Anterior cingulate cortex (tissue), 58 donors: ENCODE measurements around the gene MPZ.
"Not testable (repeated sequence)": the region's sequence is repeated elsewhere in the genome, so short reads cannot be mapped to it uniquely, and the experiment has no call there.

ENCODE experiments used
- DNase-seq, 58 donors: peaks; one replicate each; lab custom pipeline; 2025; lab: John Stamatoyannopoulos, UW

Gene MPZ

GRCh38 chr1:161309868-161310267, at the start of gene MPZ:
Gene MPZ (minus strand): TSS chr1:161309968. CDS start chr1:161309905, 63 bp downstream.
- DNase-seq, result no peak

DNA sequence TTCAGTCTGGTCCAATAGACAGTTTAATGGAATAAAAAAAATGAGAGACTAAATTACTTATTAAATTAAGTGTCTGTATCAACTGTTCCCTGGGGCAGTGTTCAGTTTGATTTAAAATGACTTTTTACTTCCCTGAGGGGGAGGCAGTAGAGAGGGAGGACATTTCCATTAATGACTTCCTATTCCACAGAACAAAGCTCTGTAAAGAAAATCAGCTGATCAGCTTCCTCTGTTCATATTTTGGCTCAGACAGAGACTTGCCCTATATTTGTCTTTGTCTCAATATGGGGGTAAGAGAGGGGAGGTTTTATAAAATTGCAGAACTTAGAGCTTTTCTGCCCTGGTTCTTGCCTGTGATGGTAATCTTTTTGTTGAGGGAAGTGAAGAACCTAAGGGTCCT, 49.5 kb upstream of the MPZ start:
- DNase-seq, result peak in 1 of 58 donors; percentile 4

GRCh38 chr1:161357073-161357472, 47.3 kb upstream of the MPZ start:
- no peak for DNase-seq

- no peak for DNase-seq
Measured at GRCh38 chr1:161351482-161351881, 41.7 kb upstream of the MPZ start.

GRCh38 chr1:161350671-161351070, 40.9 kb upstream of the MPZ start:
- DNase-seq, result no peak

- DNase-seq, result no peak
Measured at GRCh38 chr1:161342821-161343220, 33.1 kb upstream of the MPZ start.

DNA sequence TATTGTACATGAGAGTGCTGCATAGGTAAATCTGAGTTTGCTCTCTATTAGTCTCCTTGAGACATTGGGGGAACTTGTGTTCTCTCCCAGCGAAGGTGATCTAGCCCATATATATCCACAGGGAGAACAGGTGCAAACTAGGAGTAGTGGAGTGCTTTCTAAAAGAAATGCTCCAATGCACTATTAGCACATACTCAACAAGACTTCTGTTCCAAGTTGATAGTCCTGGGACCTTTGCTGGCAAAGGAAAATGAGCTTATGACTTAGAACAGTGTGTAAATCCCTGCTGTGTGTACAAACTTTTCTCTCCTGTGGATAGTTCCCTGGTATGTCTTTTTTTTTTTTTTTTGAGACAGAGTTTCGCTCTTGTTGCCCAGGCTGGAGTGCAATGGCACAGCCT, 32.4 kb upstream of the MPZ start:
- DNase-seq, result no peak

DNA sequence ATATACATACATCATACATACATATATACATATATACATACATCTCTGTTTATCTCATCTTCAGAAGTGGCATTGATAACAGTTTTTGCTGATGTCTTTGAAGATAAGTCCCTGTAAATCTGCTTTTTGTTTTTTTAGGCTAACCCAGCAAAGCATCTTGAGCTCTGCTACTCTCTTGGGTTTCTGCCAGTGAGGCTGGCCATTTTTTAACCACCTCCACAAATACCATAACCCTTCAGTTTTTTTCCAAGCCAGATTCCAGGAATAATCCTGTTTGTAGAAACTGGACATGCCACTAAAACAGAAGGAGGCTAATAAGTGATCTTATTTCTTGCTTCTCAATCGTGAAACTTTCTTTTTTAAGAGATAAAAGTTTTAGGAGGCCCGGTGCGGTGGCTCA, 26.0 kb upstream of the MPZ start:
- no peak for DNase-seq

DNA sequence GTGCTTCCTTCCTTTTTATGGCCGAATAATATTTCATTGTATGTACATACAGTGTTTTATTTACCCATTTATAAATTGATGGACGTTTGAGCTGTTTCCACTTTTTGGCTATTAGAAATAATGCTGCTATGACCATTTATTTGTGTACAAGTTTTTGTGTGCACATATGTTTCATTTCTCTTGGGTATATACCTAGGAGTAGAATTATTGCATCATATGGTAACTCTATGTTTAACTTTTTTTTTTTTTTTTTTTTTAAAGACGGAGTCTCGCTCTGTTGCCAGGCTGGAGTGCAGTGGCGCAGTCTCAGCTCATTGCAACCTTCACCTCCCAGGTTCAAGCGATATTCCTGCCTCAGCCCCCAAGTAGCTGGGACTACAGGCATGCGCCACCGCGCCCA, 23.4 kb upstream of the MPZ start:
- no peak for DNase-seq

- no peak for DNase-seq
Measured at GRCh38 chr1:161330346-161330745, 20.6 kb upstream of the MPZ start.

DNA sequence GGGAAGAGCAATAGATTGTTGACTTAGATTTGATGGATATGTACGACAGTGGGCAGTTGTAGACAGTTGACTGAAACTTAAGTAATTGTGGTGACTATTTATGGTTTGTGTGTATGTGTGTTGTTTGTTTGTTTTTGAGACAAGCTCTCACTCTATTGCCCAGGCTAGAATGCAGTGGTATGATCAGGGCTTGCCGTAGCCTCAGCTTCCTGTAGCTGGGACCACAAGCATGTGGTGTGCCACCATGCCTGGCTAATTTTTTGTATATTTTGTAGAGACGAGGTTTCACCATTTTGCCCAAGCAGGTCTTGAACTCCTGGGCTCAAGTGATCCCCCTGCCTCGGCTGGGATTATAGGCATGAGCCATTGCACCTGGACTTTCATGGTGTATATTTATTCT, 14.3 kb upstream of the MPZ start:
- DNase-seq, result no peak

- not testable (repeated sequence) for DNase-seq
Measured at GRCh38 chr1:161315841-161316674, 6.3 kb upstream of the MPZ start.

GRCh38 chr1:161314201-161314981, 4.6 kb upstream of the MPZ start, which contains the start of gene SDHC:
Gene SDHC (plus strand): TSS chr1:161314381. CDS start chr1:161314406, 25 bp downstream.
- peak; percentile 65 to 97 (median 90) for DNase-seq

DNA sequence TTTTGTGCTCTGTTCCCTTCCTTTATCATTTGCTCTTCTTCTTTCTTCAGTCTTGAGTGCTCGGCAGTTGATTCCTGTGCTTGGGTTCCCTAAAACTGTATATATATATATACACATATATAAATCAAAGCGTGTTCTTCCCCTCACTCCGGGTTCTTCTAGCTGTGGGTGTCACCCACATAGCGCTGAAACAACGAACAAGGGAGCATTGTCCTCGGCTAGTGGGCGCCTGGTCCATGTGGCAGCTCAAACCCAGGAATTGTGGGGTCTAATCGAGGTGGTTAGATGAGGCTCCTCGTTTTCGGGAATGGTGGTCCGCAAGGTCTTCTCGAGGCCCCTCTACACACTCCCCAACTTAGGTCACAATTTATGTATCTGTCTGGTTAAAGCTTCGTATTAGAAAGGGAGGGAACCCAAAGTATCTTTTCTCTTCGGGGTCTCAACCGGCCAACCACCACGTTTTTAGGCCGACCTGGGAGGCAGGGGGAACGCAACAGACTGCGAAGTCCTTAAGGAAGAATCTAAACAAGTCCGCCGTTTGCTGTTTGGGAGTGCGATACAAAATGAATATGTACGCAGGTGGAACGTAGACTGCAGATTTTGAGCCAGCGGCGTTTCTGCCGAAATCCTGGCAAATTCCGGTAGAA, 3.9 kb upstream of the MPZ start:
- peak in 36 of 58 donors; percentile 3 to 67 (median 35) for DNase-seq

DNA sequence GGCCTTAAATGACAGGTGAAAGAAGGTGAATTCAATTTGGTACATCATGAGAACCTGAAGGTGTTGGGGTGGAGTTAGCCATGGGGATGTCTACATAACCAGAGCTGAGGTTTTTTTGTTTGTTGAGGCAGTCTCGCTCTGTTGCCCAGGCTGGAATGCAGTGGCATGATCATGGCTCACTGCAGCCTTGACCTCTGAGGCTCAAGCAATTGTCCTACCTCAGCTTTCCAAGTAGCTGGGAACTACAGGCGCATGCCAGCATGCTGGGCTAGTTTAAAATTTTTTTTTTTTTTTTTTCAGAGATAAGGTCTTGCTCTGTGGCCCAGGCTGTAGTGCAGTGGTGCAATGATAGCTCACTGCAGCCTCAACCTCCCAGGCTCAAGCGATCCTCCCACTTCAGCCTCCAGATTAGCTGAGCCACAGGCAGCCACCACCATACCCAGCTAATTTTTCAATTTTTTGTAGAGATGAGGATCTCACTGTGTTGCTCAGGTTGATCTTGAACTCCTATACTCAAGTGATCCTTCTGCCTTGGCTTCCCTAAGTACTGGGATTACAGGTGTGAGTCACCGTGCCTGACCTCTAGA, 1.9 kb upstream of the MPZ start:
- DNase-seq, result no peak

GRCh38 chr1:161307892-161308638, 1.7 kb downstream of the MPZ start:
- DNase-seq, result no peak

DNA sequence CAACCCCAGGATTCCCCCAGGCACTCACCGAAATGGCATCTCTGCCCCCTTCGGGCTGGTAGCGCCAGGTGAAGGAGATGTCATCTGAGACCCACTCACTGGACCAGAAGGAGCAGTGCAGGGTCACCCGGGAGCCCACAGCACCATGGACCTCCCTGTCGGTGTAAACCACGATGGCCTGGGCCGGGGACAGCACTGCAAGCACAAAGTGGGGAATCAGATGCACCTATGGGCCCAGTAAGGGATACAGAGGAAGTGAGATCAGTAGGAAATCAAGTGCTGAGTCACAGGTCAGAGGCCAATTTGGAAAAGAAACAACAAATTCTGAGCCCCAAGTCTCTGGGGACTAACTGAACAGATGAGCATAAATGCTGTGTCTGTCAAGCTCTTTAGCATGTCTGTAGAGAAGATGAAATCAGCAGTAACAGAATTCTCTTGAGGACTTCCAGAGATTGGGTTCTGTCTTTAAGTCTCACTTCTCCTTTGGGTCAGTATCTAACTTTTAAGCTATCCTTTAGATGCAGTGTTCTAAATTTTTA, 2.5 kb downstream of the MPZ start:
- peak in 1 of 58 donors; percentile 2 for DNase-seq

GRCh38 chr1:161305867-161306519, 3.8 kb downstream of the MPZ start:
- DNase-seq, result peak in 56 of 58 donors; percentile 8 to 84 (median 62)
